Measurements from ENCODE around the gene BNIP3.
"Not testable (repeated sequence)": the region's sequence is repeated elsewhere in the genome, so short reads cannot be mapped to it uniquely, and the experiment has no call there.

Gene BNIP3

GRCh38 chr10:131923038-131923756 lies 58.5 kb downstream of the BNIP3 start:
- in situ Hi-C loops (cut with HindIII; ENCODE audit: low sequenced_read_pairs): no loop called here

GRCh38 chr10:131921184-131921583 lies 60.5 kb downstream of the BNIP3 start:
- no peak for TF ChIP-seq CTCF (IDR thresholded peaks at IDR 0.05; ENCODE audit: low read depth, low read length, missing control alignments)
- in situ Hi-C loops (cut with HindIII; ENCODE audit: low sequenced_read_pairs): no loop called here
- no peak for DNase-seq (ENCODE audit: low read depth)
- no peak overlapping the region for H3K4me3 ChIP-seq (ENCODE audit: low read depth, low read length)

More at GRCh38 chr10:131923038-131923756, 58.5 kb downstream of the BNIP3 start:
- no peak for DNase-seq (ENCODE audit: low read depth)
- TF ChIP-seq CTCF (IDR thresholded peaks at IDR 0.05; ENCODE audit: low read depth, low read length, missing control alignments): no peak
- no peak overlapping the region for H3K4me3 ChIP-seq (ENCODE audit: low read depth, low read length)

- no peak for DNase-seq (ENCODE audit: low read depth)
- in situ Hi-C loops (cut with HindIII; ENCODE audit: low sequenced_read_pairs): no loop called here
- no peak overlapping the region for H3K4me3 ChIP-seq (ENCODE audit: low read depth, low read length)
- TF ChIP-seq CTCF (IDR thresholded peaks at IDR 0.05; ENCODE audit: low read depth, low read length, missing control alignments): no peak
Observed at GRCh38 chr10:131920693-131921092, 61.0 kb downstream of the BNIP3 start.

- in situ Hi-C loops (cut with HindIII; ENCODE audit: low sequenced_read_pairs): no loop called here
- H3K4me3 ChIP-seq (ENCODE audit: low read depth, low read length): no peak overlapping the region
- no peak for TF ChIP-seq CTCF (IDR thresholded peaks at IDR 0.05; ENCODE audit: low read depth, low read length, missing control alignments)
- DNase-seq (ENCODE audit: low read depth): no peak
Observed at GRCh38 chr10:131920151-131920550, 61.6 kb downstream of the BNIP3 start.

GRCh38 chr10:131919461-131919860 lies 62.3 kb downstream of the BNIP3 start:
- H3K4me3 ChIP-seq (ENCODE audit: low read depth, low read length); DNase-seq (ENCODE audit: low read depth); in situ Hi-C loops (cut with HindIII; ENCODE audit: low sequenced_read_pairs): not testable (repeated sequence)

All from astrocyte of the cerebellum (primary cell).